SU-DHL-6 (cell line): ENCODE data around the gene CCDC88A.

ENCODE experiments used
- H2AFZ ChIP-seq: fragments of 200-600 bp; sonication (generic); 2 replicates; pipeline ENCODE4 v1.6.1; 2014; ENCODE audit warnings: low read depth, mild to moderate bottlenecking, moderate library complexity, mixed read lengths, antibody characterized with exemption, low read length; ENCODE audit not compliant: severe bottlenecking
- H3F3A ChIP-seq: fragments of 200-600 bp; shearing (Covaris generic); 2 replicates; pipeline ENCODE4 v1.6.0; 2016; ENCODE audit warnings: antibody characterized with exemption, mild to moderate bottlenecking; ENCODE audit not compliant: insufficient read depth
- H3K27ac ChIP-seq: fragments of 200-600 bp; sonication (generic); 2 replicates; pipeline ENCODE4 v1.5.1; 2016; ENCODE audit warnings: low read depth, mild to moderate bottlenecking, low read length, moderate library complexity, mixed read lengths
- H3K27me3 ChIP-seq: fragments of 200-600 bp; sonication (generic), shearing (Covaris generic); 2 replicates; pipeline ENCODE4 v1.6.0; 2014; ENCODE audit warnings: mild to moderate bottlenecking, low read length
- H3K36me3 ChIP-seq: fragments of 200-600 bp; sonication (generic); 2 replicates; pipeline ENCODE4 v1.6.1; 2014; ENCODE audit warnings: mild to moderate bottlenecking, low read length, mixed read lengths
- H3K4me2 ChIP-seq: fragments of 300-600, 200-600 bp; shearing (Covaris generic), sonication (generic); 2 replicates; pipeline ENCODE4 v1.6.0; 2014; ENCODE audit warnings: low read length, low read depth, mild to moderate bottlenecking; ENCODE audit not compliant: poor library complexity, severe bottlenecking
- H3K4me3 ChIP-seq: fragments of 200-600 bp; sonication (generic); 2 replicates; pipeline ENCODE4 v1.5.1; 2014; ENCODE audit warnings: antibody characterized with exemption, low read length, mild to moderate bottlenecking, mixed read lengths; ENCODE audit not compliant: insufficient read depth, poor library complexity, severe bottlenecking
- H3K79me2 ChIP-seq: fragments of 200-600 bp; sonication (generic); 2 replicates; pipeline ENCODE4 v1.6.1; 2014; ENCODE audit warnings: mild to moderate bottlenecking, low read length, moderate library complexity; ENCODE audit not compliant: insufficient read depth
- H3K9ac ChIP-seq: fragments of 200-600 bp; sonication (generic); 2 replicates; pipeline ENCODE4 v1.7.0; 2014; ENCODE audit warnings: mild to moderate bottlenecking, low read length
- H3K9me2 ChIP-seq: fragments of 200-600 bp; sonication (generic); replicated peaks from 2 replicates; pipeline ENCODE4 v1.6.1; 2014; ENCODE audit warnings: low read length; ENCODE audit not compliant: insufficient read depth
- H3K9me3 ChIP-seq: fragments of 200-600 bp; sonication (generic); 2 replicates; pipeline ENCODE4 v1.6.1; 2014; ENCODE audit warnings: low read length, mixed read lengths; ENCODE audit not compliant: insufficient read depth
- H4K20me1 ChIP-seq: fragments of 200-600 bp; sonication (generic); 2 replicates; pipeline ENCODE4 v1.6.1; 2014; ENCODE audit warnings: low read depth, mild to moderate bottlenecking, antibody characterized with exemption, low read length, moderate library complexity, mixed read lengths
- EZH2phosphoT487 ChIP-seq: fragments of 200-600 bp; sonication (generic), shearing (Covaris generic); conservative IDR thresholded peaks from 2 replicates; pipeline ENCODE4 v1.6.1; 2018; ENCODE audit warnings: mild to moderate bottlenecking, antibody characterized with exemption, low read length, moderate library complexity, mixed read lengths
- TF ChIP-seq, protein P1 (sequence below): fragments of 200-600 bp; sonication (generic); IDR thresholded peaks from one replicate; pipeline ENCODE4 v1.5.1; 2017; ENCODE audit warnings: antibody characterized with exemption, mild to moderate bottlenecking, low read length, moderate library complexity; ENCODE audit not compliant: insufficient read depth, poor library complexity, severe bottlenecking

CCDC88A gene

DNA sequence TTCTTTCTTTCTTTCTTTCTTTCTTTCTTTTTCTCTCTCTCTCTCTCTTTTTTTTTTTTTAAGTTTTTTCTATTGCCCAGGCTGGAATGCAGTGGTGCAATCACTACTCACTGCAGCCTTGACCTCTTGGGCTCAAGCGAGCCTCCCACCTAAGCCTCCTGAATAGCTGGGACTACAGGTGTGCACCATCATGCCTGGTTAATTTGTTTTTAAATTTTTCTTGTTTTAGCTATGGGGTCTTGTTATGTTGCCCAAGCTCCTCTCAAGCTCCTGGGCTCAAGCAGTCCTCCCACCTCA is 19.4 kb upstream of the CCDC88A start:
- Histone ChIP-seq H3K9ac (no peak overlapping the region), H3K9me3 (no peaks in the 10 kb centered on the region), H2AFZ (no peak overlapping the region), H3K4me2 (no peak overlapping the region), H3K79me2 (no peaks in the 10 kb centered on the region), H3K27me3 (no peaks in the 10 kb centered on the region), H3K36me3 (no peaks in the 10 kb centered on the region), H3K27ac (no peak overlapping the region), H3K9me2 (no peaks in the 10 kb centered on the region), H3K4me3 (no peak overlapping the region), H3F3A (no peaks in the 10 kb centered on the region), H4K20me1 (no peaks in the 10 kb centered on the region)
- no peak for TF ChIP-seq EZH2phosphoT487
- TF ChIP-seq, protein P1, sequence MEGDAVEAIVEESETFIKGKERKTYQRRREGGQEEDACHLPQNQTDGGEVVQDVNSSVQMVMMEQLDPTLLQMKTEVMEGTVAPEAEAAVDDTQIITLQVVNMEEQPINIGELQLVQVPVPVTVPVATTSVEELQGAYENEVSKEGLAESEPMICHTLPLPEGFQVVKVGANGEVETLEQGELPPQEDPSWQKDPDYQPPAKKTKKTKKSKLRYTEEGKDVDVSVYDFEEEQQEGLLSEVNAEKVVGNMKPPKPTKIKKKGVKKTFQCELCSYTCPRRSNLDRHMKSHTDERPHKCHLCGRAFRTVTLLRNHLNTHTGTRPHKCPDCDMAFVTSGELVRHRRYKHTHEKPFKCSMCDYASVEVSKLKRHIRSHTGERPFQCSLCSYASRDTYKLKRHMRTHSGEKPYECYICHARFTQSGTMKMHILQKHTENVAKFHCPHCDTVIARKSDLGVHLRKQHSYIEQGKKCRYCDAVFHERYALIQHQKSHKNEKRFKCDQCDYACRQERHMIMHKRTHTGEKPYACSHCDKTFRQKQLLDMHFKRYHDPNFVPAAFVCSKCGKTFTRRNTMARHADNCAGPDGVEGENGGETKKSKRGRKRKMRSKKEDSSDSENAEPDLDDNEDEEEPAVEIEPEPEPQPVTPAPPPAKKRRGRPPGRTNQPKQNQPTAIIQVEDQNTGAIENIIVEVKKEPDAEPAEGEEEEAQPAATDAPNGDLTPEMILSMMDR: no peak

DNA sequence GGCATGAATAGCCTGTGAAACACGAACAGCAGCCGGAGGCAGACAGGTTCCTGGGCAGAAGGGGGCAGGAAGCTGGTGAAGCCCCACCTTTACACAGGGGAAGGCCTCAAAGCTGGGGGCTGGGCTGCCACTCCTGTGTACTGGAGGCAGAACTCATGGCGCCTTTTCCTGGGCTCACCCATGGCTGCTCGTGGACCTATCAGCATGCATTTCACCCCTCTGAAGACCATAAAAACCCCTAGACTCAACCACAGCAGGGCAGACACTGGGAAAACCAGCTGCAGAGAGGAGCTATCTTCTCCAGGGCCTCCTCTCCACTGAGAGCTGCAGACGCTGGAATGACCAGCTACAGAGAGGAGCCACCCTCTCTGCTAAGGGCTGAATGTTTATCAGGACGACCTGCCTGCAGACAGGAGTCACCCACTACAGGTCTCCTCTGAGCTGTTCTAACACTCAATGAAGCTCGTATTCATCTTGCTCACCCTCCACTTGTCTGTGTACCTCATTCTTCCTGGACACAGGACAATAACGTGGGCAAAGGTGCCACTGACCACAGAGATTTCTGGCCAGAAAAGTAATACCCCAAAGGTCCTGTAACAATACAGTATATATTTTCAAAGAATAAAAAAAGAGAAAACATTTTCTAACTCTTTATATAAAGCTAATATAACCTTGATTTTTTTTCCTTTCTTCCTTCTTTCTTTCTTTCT is 18.9 kb upstream of the CCDC88A start:
- Histone ChIP-seq H3F3A (no peaks in the 10 kb centered on the region), H3K4me3 (no peak overlapping the region), H3K4me2 (no peak overlapping the region), H3K9me3 (no peaks in the 10 kb centered on the region), H3K79me2 (no peaks in the 10 kb centered on the region), H3K36me3 (no peaks in the 10 kb centered on the region), H3K27me3 (no peaks in the 10 kb centered on the region), H3K9me2 (no peaks in the 10 kb centered on the region), H4K20me1 (no peaks in the 10 kb centered on the region), H3K9ac (no peak overlapping the region), H2AFZ (no peak overlapping the region), H3K27ac (no peak overlapping the region)
- no peak for TF ChIP-seq EZH2phosphoT487
- TF ChIP-seq, protein P1: no peak

DNA sequence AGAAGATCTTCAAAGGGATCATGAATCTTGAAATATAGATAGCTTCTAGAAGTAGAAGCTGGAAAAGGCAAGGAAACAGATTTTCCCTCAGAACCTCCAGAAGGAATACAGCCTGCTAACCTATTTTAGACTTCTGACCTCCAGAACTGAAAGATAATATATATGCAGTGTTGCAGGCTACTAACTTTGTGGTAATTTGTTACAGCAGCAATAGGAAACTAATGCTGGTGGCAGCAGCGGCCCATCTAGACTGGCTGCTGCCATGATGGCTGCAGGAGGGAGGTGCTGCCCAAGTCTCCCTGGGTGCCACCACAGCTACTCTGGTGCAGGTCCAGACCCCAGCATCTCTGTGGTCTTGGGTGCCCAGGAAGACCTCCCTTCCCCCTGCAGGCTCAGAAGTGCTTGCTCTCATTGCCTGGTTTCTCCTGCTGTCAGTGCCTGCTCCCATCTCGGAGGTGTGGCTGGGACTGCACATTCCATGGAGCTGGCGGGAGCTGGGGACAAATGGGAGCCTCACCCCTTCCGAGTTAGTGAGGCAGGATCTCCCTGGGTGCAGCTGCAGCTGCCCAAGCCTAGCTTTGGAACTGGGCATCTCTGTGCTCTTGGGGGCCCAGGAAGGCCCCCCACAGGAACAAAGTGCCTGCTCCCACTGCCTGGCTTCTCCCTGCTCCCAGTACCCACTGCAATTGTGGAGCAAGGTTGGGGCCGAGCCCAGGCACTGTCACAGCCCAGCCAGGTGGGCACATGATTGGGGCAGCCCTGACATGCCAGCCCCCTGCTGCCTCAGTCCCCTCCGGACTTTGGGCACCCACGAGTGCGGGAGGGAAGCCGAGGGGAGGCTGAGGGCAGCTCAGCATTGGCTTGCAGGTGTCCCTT is 18.1 kb upstream of the CCDC88A start:
- TF ChIP-seq, protein P1: no peak
- no peak for TF ChIP-seq EZH2phosphoT487
- no peak overlapping the region for H3K4me3 ChIP-seq
- no peaks in the 10 kb centered on the region for H3K36me3 ChIP-seq
- H3K27ac ChIP-seq: no peak overlapping the region
- no peak overlapping the region for H3K9ac ChIP-seq
- H3K27me3 ChIP-seq: no peaks in the 10 kb centered on the region
- H3F3A ChIP-seq: no peaks in the 10 kb centered on the region
- H3K4me2 ChIP-seq: no peak overlapping the region
- H3K79me2 ChIP-seq: no peaks in the 10 kb centered on the region
- no peaks in the 10 kb centered on the region for H3K9me2 ChIP-seq
- no peaks in the 10 kb centered on the region for H4K20me1 ChIP-seq
- no peak overlapping the region for H2AFZ ChIP-seq
- no peaks in the 10 kb centered on the region for H3K9me3 ChIP-seq
